EH (cell line): ENCODE data around the gene SMIM44.
"Not testable (repeated sequence)": the region's sequence is repeated elsewhere in the genome, so short reads cannot be mapped to it uniquely, and the experiment has no call there.

ENCODE experiments used
- DNase-seq: peaks from one replicate; pipeline ENCODE4 v3.0.0-alpha.2; 2015; ENCODE audit warnings: low read depth

SMIM44 gene

DNA sequence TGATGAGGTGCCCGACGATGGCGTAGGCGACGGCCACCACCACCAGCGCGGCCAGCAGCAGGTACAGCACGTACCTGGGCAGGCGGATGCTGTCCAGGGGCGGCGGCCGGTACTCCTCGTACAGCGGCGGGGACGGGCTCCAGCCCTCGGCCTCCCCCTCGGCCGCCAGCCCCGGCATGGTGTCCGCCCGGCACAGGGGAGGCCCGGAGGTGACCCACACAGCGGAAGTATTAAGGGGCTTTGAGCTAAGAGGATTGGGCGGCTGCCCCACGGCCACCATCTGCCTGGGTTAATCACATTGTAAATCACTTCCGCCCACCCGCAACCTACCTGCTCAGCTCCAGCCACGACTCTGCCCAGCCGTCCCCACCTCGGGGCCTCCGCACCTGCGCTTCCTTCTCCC lies at the start of gene SMIM44:
Gene SMIM44, minus strand, starts transcription at position 216 of the 403 bp plus-strand sequence. Its CDS starts 38 bp downstream, at position 178.
- DNase-seq, result no peak

GRCh38 chr19:3533033-3533432 lies 49.8 kb upstream of the SMIM44 start:
- DNase-seq, result no peak

DNA sequence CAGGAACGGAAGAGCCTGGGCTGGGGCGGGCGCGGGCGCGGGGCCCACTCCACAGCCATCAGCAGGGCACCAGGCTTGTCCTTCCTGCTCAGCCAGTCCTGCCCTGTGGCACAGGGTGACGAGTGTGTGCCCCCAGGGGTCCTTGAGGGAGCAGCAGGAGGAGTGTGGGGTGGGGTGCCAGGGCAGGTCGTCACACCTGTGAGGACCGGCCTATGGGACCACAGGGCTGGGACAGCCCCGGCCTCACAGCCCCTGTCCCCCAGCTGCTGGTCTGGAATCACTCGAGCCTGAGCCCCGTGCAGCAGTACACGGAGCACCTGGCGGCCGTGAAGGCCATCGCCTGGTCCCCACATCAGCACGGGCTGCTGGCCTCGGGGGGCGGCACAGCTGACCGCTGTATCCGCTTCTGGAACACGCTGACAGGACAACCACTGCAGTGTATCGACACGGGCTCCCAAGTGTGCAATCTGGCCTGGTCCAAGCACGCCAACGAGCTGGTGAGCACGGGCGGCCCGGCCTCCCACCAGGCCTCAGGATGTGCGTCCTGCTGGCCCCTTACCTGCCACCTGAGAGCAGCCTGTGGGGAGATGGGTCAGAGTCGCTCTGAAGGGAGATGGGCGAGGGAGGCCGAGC lies 49.0 kb upstream of the SMIM44 start:
- no peak for DNase-seq

- no peak for DNase-seq
Observed at GRCh38 chr19:3531716-3532115, 48.5 kb upstream of the SMIM44 start.

DNA sequence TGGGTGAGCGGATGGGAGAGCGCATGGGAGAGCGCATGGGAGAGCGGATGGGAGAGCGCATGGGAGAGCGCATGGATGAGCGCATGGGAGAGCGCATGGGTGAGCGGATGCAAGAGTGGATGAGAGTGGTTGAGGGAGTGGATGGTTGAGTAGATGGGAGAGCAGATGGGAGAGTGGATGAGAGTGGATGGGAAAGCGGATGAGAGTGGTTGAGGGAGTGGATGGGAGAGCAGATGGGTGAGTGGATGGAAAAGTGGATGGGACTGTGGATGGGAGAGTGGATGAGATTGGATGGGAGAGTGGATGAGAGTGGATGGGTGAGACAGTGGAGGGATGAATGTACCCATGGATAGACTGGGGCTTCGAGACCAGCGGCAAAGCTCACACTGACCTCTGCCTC lies 47.1 kb upstream of the SMIM44 start:
- no peak for DNase-seq

DNA sequence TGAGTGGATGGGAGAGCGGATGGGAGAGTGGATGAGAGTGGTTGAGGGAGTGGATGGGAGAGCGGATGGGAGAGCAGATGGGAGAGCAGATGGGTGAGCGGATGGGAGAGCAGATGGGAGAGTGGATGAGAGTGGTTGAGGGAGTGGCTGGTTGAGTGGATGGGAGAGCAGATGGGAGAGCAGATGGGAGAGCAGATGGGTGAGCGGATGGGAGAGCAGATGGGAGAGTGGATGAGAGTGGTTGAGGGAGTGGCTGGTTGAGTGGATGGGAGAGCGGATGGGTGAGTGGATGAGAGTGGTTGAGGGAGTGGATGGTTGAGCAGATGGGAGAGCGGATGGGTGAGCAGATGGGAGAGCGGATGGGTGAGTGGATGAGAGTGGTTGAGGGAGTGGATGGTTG lies 46.1 kb upstream of the SMIM44 start:
- not testable (repeated sequence) for DNase-seq

GRCh38 chr19:3528539-3529211 lies 45.4 kb upstream of the SMIM44 start:
- no peak for DNase-seq

DNA sequence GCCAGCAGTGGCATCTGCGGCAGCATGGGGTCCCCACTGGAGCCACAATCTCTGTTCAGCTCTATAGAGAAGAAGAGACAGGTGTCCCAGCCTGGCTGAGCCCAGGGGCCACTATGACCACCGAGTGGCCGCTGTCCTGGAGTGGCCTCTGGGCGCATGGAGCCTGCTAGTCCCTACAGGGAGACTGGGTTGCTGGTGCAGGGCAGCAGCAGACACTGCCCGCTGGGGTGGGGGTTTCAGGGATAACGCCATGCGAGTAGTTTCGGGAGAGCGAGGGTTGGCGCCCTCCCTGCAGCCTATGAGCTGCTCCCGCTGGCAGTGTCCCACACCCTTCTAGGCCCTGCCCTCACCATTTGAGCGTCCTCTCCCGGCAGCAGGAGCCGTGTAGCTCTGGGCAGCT lies 44.8 kb upstream of the SMIM44 start:
- DNase-seq, result no peak

GRCh38 chr19:3527238-3527910 lies 44.1 kb upstream of the SMIM44 start:
- DNase-seq, result no peak

DNA sequence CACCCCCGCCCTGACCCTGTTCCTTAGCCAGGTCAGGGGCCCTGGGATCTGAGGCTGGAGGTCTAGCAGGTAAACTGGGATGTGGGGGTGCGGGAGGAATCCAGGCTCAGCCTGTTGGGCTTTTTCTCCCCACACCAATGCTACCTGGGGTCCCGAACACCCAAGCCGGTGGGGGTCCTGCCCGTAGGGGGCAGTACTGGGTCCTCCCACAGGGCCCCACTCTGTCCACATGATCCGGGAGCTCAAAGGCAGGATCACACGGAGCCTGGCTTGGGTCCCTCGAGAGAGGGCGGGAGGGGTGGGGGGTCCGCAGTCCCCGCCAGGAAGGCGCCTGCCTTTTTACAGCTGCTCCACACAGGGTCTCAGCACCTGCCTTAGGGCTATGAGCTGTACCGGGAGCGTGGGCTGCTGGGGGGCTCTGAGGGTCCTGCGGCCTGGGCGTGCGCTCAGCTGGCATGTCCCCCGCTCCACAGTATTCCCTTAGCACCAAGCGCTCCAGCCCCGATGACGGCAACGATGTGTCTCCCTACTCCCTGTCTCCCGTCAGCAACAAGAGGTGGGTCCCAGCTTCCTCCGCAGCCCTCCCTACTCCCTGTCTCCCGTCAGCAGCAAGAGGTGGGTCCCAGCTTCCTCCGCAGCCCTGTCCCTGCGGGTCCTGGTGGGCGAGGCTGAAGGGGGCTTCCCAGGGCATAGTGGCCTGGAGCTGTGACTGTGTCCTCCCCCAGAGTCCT lies 43.4 kb upstream of the SMIM44 start:
- DNase-seq, result no peak

- no peak for DNase-seq
Observed at GRCh38 chr19:3524904-3525451, 41.7 kb upstream of the SMIM44 start.

- DNase-seq, result no peak
Observed at GRCh38 chr19:3524078-3524842, 41.0 kb upstream of the SMIM44 start.

DNA sequence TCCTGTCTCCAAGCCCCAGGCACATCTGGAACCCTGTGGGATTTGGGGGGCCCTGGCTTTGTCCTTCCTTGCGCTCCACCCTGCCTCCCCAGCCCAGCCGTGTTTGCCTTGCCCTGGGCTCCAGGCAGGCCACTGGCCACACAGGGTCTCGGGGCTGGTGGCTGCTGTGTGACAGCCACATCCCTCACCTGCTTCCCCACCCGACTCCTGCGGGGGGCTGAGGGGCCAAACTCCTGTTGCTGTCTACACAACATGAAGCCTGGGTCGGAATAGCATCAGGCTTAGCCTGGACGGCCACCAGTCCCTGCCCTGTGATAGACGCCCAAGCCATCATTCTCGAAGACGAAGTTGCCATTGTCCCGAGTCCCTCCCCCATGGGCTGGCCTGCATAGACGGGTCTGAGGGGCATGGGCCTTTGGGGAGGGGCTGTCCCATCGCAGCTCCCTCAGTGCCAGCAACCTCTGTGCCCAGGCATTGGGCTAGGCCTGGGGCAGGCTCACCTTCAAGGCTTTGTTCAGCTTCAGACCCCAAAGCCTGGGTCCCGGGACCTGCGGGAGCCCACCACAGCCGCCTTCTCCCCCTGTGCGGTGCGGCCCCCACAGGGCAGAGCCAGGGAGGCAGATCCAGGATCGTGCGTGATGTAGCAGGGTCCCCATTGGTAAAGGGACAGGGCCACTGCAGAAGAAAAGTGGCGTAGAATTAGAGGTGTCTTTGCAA lies 40.3 kb upstream of the SMIM44 start:
- DNase-seq, result no peak

DNA sequence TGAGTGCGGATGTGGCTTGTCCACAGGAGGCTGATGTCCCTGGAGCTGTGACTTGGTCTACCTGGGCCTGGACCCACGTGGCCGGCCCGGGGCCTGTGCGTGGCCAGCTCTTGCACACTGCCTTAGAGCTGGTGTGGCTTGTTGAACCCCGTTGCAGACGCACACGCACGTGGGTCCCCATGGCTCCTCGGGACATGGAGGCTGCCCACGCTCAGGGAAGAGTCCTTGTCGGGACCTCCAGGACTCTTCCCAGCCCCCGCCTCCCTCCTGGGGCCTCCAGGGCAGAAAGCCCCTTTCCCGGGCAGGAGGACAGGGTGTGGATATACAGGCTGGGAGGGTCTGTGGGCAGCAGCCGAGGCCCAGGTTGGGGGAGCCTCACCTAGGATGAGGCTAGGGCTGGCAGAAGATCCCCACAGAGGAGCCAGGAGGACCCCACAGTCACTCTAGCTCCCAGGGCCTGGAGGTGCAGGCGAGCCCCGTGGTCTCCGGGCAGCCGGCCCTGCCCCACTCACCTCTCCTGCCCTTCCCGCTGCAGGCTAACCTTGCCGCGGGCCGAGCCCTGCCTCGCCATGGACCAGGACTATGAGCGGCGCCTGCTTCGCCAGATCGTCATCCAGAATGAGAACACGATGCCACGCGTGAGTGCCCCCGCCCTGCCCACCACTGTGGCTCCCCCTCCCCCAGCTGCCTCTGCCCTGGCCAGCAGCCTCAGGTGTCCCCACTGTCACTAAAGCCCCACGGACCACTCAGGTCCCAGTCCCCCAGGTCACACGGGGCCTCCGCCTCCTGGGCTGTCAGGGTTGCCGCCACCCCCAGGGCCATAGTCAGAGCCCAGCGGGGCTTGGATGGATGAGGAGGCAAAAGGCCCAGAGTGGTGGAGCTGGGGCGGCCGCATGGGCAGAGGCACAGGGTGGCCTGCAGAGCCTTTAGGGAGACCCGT lies 39.5 kb upstream of the SMIM44 start:
- no peak for DNase-seq

GRCh38 chr19:3521104-3521445 lies 37.8 kb upstream of the SMIM44 start:
- no peak for DNase-seq

DNA sequence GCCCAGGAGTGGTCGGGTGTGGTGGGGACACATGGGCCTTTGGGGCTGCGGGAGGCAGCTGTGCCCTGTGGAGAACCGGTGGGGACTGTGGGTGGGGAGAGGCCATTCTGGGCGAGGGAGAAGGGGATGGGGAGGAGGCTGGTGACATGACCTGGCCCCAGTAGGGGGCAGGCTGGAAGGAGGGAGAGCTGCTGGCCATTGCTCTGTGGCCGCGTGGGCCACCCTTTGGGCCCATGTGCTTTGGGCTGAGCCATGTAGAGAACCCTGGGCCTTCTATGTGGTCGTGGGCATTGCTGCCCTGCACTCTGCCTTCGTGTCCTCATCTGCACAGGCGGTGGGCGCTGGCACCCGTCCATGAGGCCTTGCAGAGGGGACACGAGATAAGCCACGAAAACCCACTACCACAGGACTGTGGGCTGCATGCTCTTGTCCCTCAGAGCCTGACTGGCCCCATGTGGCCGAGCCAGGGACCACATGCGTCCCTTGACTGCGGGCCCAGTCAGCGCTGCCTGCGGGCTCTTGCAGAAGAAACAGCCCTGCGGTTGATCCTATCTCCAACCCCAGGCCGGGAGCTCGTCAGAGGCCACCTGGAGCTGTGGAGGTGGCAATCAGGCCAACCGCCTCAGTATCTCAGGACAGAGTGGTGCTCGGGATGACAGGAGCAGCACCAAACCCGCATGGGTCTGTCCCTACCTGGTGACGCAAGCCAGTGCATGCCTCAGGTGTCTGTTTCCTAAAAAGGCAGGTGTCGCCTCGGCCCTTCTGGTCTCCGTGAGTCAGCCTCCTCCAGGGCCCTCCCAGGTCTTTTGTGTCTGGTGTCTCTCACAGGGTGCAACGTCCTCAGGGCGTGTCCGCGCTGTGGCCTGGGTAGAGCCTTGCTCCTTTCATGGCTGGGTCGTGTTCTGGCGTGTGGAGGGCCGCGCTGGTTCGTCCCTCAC lies 37.2 kb upstream of the SMIM44 start:
- DNase-seq, result no peak

DNA sequence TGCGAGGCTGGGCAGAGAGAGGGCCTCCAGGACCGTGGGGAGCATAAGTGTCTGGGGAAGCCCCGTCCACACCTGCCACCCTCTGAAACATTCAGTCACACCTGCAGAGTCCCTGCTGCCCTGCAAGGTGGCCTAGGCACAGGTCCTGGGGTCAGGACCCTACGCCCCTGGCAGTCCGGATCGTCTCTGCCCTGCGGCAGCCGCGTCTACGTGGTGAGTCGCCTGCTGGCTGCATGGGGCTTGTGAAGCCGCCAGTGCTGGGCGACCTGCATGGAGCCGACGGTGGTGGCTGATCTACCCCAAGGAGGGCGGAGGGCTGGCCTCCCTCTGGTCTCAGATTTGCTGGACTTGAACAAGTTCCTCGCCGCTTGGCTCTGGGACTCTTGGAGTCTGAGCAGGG lies 35.9 kb upstream of the SMIM44 start:
- DNase-seq, result no peak

- no peak for DNase-seq
Observed at GRCh38 chr19:3518659-3519058, 35.4 kb upstream of the SMIM44 start.

DNA sequence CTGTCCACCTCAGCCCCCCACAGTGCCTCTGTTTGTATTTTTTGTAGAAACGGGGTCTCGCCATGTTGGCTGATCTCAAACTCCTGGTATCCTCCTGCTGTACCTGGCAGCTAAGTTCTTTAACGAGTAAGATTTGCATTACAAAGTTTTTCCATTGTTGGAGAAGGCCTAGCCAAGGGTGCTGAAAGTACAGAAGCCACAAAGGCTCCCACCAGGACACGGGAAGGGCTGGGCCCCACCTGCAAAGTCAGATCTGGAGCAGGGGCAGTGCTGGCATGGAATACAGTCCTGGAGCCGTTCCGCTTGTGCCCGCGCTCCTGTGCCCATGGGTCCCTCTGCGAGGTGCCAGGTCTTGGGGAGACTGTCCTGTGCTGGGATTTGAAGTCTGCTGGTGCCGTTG lies 35.0 kb upstream of the SMIM44 start:
- DNase-seq, result no peak
